GM12878 (cell line): ENCODE measurements around the gene VTI1A. TPM values are rescaled to one million over a fixed set of nuclear protein-coding genes. Genes with fewer than 3 reads are reported as not detected.

Experiments used
- ATAC-seq: fragments of 200-7000 bp; cut with Tn5 transposase; 3 replicates; pipeline ENCODE4 v1.9.1; 2020; ENCODE audit warnings: mild to moderate bottlenecking, moderate library complexity
- BruUV-seq: library from RNA; stranded (reverse); fragments of 400-500 nt; replicated peaks from 2 replicates; lab custom pipeline; 2021; lab: Mats Ljungman, UMichigan
- CTCF ChIA-PET: fragments of 300-600 bp; sonication (Branson Sonifier 250); formaldehyde crosslinking; extraction: SDS; loops from one replicate; lab custom pipeline; 2021; ENCODE audit warnings: inconsistent platforms; lab: Yijun Ruan, JAX
- POLR2A ChIA-PET: fragments of 350-600 bp; formaldehyde crosslinking; extraction: SDS; loops from one replicate; lab custom pipeline; 2021; ENCODE audit warnings: inconsistent platforms; lab: Charles Lee
- RAD21 ChIA-PET: fragments of 300-600 bp; sonication (Branson Sonifier 250); formaldehyde crosslinking; loops from one replicate; lab custom pipeline; 2023; ENCODE audit warnings: antibody characterized with exemption; ENCODE audit not compliant: unreplicated experiment; lab: Charles Lee
- SMC1A ChIA-PET: fragments of 300-600 bp; sonication (Branson Sonifier 250); formaldehyde crosslinking; loops from one replicate; lab custom pipeline; 2023; ENCODE audit not compliant: unreplicated experiment, uncharacterized antibody; lab: Charles Lee
- DNase-seq: peaks from one replicate; pipeline ENCODE4 v3.0.0-alpha.2; 2011; ENCODE audit warnings: low read depth, low spot score
- FAIRE-seq: peaks from 3 replicates; lab custom pipeline; 2011; peaks lifted over from hg19 to GRCh38; lab: Jason Lieb, UNC
- H2AFZ ChIP-seq: 2 replicates; pipeline ENCODE4 v1.6.0; 2011; ENCODE audit warnings: low read depth, low read length, control low read depth; ENCODE audit not compliant: control insufficient read depth
- H3K27ac ChIP-seq: 2 replicates; pipeline ENCODE4 v1.5.1; 2011; ENCODE audit warnings: control low read depth; ENCODE audit not compliant: control insufficient read depth, insufficient read depth
- H3K27me3 ChIP-seq, 2 experiments: replicated peaks in 1 of 2; 2 replicates each; pipeline versions ENCODE4 v1.6.0 to v1.6.1; 2011; ENCODE audit warnings: low read length in 1 of 2; ENCODE audit not compliant: control insufficient read depth in 2 of 2, insufficient read depth in 2 of 2
- H3K36me3 ChIP-seq, 2 experiments: 2 replicates each; pipeline ENCODE4 v1.5.1; 2011; ENCODE audit warnings: low read length in 1 of 2; ENCODE audit not compliant: control insufficient read depth in 2 of 2, insufficient read depth in 2 of 2
- H3K4me1 ChIP-seq: 2 replicates; pipeline ENCODE4 v1.6.1; 2011; ENCODE audit warnings: mild to moderate bottlenecking, low read length, moderate library complexity, mixed read lengths; ENCODE audit not compliant: control insufficient read depth, insufficient read depth
- H3K4me2 ChIP-seq: 2 replicates; pipeline ENCODE4 v1.6.0; 2011; ENCODE audit warnings: control low read depth; ENCODE audit not compliant: control insufficient read depth, insufficient read depth
- H3K4me3 ChIP-seq: fragments of 200-600 bp; sonication (generic); 2 replicates; pipeline ENCODE4 v1.5.1; 2016
- H3K79me2 ChIP-seq: 2 replicates; pipeline ENCODE4 v1.6.0; 2011; ENCODE audit warnings: low read length; ENCODE audit not compliant: control insufficient read depth, insufficient read depth
- H3K9ac ChIP-seq: 2 replicates; pipeline ENCODE4 v1.8.0; 2011; ENCODE audit warnings: low read length, control low read depth, mixed read lengths; ENCODE audit not compliant: control insufficient read depth, insufficient read depth
- H3K9me3 ChIP-seq: replicated peaks from 3 replicates; pipeline ENCODE4 v1.5.1; 2011; ENCODE audit warnings: mild to moderate bottlenecking, low read length; ENCODE audit not compliant: control insufficient read depth, insufficient read depth
- H4K20me1 ChIP-seq: 2 replicates; pipeline ENCODE4 v1.6.0; 2011; ENCODE audit not compliant: control insufficient read depth, insufficient read depth
- JUND ChIP-seq: IDR thresholded peaks from 2 replicates; pipeline ENCODE4 v1.6.1; 2012; ENCODE audit warnings: low read depth, mild to moderate bottlenecking, low read length, improper control_type of control experiment, moderate library complexity
- WGBS: methylation state at CpG from one replicate; pipeline ENCODE4 v1.1.6; 2016; ENCODE audit warnings: low lambda C conversion rate; ENCODE audit not compliant: insufficient replicate concordance, insufficient coverage; ENCODE audit errors: missing lambda C conversion rate; 5-methylcytosine and 5-hydroxymethylcytosine counted together
- in situ Hi-C: fragments of 300-500 bp; cut with MboI; formaldehyde crosslinking; loops from 9 replicates; pipeline ENCODE4 v1.14.3; 2018; ENCODE audit warnings: mixed read lengths
- intact Hi-C: fragments of 100-400 bp; cut with micrococcal nuclease; formaldehyde crosslinking; loops from one replicate; pipeline ENCODE4 v1.14.2; 2022; ENCODE audit not compliant: unreplicated experiment
- polyA plus RNA-seq, 11 experiments: library from polyadenylated mRNA; depleted of rRNA in 4 of 11; unstranded in 6 of 11; stranded (reverse) in 5 of 11; fragments of >200 nt; fragmentation: Nextera tagmentation in 4 of 11; fragmentation: Illumina TruSeq in 1 of 11; extraction: Ambion mirVana in 4 of 11; extraction: Trizol in 1 of 11; gene quantifications; 1 replicate in 1 of 11; 2 replicates in 10 of 11; pipeline versions ENCODE4 v1.2.1 to v1.2.3, GENCODE V29; 2011 to 2016; ENCODE audit warnings: inconsistent platforms in 2 of 11, missing spikeins in 2 of 11, low read depth in 1 of 11
- total RNA-seq, 4 experiments: library from RNA; depleted of rRNA in 3 of 4; stranded (reverse); fragments of >200 nt in 3 of 4; fragmentation: Illumina TruSeq in 1 of 4; extraction: Trizol in 1 of 4; gene quantifications; 2 replicates each; pipeline versions ENCODE4 v1.2.1 to v1.2.3, GENCODE V29; 2013 to 2021
- TF ChIP-seq, protein P1 (sequence below): IDR thresholded peaks from 2 replicates; pipeline ENCODE4 v1.6.1; 2012; ENCODE audit warnings: mild to moderate bottlenecking, low read depth, low read length
- TF ChIP-seq, protein P2 (sequence below): fragments of 450-650 bp; formaldehyde crosslinking; IDR thresholded peaks from 2 replicates; pipeline ENCODE4 v1.4.0; 2020; ENCODE audit warnings: mild to moderate bottlenecking, moderate library complexity

VTI1A gene
- total and polyA plus RNA-seq, 10 of the 15 experiments (the other 5 are each of a cell fraction or from before 2014, with no cell fraction given) = 12.4 to 43.2 (median 27.5) TPM

DNA sequence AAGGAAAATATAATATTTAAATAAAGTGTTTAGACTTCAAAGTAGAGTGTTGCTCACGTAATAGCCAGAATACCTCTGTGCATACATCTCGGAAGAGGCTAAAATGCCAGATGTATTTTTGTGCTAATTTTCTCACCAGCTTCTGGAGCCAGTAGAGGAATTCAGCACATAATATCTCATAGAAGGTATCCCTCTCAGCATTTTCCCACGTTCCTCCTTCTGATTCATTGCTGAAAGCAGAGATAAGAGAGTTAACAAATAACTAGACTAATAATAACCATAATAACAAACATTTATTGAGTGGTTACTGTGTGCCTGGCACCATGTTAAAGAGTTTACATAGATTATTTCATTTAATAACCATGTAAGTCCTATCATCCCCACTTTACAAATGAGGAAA is 123.6 kb downstream of the VTI1A start (continued):
- TF ChIP-seq, protein P1, sequence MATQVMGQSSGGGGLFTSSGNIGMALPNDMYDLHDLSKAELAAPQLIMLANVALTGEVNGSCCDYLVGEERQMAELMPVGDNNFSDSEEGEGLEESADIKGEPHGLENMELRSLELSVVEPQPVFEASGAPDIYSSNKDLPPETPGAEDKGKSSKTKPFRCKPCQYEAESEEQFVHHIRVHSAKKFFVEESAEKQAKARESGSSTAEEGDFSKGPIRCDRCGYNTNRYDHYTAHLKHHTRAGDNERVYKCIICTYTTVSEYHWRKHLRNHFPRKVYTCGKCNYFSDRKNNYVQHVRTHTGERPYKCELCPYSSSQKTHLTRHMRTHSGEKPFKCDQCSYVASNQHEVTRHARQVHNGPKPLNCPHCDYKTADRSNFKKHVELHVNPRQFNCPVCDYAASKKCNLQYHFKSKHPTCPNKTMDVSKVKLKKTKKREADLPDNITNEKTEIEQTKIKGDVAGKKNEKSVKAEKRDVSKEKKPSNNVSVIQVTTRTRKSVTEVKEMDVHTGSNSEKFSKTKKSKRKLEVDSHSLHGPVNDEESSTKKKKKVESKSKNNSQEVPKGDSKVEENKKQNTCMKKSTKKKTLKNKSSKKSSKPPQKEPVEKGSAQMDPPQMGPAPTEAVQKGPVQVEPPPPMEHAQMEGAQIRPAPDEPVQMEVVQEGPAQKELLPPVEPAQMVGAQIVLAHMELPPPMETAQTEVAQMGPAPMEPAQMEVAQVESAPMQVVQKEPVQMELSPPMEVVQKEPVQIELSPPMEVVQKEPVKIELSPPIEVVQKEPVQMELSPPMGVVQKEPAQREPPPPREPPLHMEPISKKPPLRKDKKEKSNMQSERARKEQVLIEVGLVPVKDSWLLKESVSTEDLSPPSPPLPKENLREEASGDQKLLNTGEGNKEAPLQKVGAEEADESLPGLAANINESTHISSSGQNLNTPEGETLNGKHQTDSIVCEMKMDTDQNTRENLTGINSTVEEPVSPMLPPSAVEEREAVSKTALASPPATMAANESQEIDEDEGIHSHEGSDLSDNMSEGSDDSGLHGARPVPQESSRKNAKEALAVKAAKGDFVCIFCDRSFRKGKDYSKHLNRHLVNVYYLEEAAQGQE = no peak
- TF ChIP-seq JUND = no peak

DNA sequence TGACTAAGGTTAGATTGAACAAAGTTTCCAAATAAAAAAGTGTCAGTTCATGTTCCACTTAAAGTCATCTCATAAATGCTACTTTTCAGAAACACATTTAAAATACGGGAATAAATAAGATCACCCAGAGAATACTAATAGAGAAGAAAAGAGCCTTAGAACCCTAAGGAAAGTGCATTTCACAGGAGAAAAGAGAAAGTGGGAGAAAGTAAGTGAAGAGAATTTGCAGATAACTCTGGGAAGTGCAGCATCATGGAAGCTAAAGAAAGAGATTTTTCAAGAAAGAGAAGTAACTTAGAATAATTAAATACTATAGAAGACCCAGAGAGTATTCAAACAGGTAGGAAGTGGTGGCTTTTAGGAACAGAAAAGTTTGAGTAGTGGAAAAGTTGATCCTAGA is 132.6 kb downstream of the VTI1A start:
- RAD21 ChIA-PET = no interaction called here
- no peak overlapping the region for H3K9ac ChIP-seq
- intact Hi-C loops (no loop called here), in situ Hi-C loops (no loop called here)
- H3K79me2 ChIP-seq = no peaks in the 10 kb centered on the region
- no peak overlapping the region for H3K27ac ChIP-seq
- WGBS = 93% methylated on average over 1 of the region's 1 CpG
- no peak for ATAC-seq
- H3K4me1 ChIP-seq = no peaks in the 10 kb centered on the region
- TF ChIP-seq, protein P2, sequence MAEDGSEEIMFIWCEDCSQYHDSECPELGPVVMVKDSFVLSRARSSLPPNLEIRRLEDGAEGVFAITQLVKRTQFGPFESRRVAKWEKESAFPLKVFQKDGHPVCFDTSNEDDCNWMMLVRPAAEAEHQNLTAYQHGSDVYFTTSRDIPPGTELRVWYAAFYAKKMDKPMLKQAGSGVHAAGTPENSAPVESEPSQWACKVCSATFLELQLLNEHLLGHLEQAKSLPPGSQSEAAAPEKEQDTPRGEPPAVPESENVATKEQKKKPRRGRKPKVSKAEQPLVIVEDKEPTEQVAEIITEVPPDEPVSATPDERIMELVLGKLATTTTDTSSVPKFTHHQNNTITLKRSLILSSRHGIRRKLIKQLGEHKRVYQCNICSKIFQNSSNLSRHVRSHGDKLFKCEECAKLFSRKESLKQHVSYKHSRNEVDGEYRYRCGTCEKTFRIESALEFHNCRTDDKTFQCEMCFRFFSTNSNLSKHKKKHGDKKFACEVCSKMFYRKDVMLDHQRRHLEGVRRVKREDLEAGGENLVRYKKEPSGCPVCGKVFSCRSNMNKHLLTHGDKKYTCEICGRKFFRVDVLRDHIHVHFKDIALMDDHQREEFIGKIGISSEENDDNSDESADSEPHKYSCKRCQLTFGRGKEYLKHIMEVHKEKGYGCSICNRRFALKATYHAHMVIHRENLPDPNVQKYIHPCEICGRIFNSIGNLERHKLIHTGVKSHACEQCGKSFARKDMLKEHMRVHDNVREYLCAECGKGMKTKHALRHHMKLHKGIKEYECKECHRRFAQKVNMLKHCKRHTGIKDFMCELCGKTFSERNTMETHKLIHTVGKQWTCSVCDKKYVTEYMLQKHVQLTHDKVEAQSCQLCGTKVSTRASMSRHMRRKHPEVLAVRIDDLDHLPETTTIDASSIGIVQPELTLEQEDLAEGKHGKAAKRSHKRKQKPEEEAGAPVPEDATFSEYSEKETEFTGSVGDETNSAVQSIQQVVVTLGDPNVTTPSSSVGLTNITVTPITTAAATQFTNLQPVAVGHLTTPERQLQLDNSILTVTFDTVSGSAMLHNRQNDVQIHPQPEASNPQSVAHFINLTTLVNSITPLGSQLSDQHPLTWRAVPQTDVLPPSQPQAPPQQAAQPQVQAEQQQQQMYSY = no peak
- H2AFZ ChIP-seq = no peak overlapping the region
- BruUV-seq = no TSS peak
- no peak overlapping the region for H3K4me2 ChIP-seq
- SMC1A ChIA-PET = no interaction called here
- H3K36me3 ChIP-seq = no peaks in the 10 kb centered on the region
- H3K4me3 ChIP-seq = no peak overlapping the region
- H4K20me1 ChIP-seq = no peaks in the 10 kb centered on the region
- H3K27me3 ChIP-seq = no peaks in the 10 kb centered on the region
- no peaks in the 10 kb centered on the region for H3K9me3 ChIP-seq
- DNase-seq = no peak
- POLR2A ChIA-PET = no interaction called here
- no peak for FAIRE-seq
- CTCF ChIA-PET = no interaction called here
